Neuronal stem cell (in vitro differentiated cells): ENCODE results near the gene PTGES3L.

ENCODE experiments used
- DNase-seq: peaks from one replicate; pipeline ENCODE4 v3.0.0-alpha.2; 2013; ENCODE audit warnings: low spot score
- H2AFZ ChIP-seq: one replicate; pipeline ENCODE4 v1.6.1; 2013; ENCODE audit warnings: mild to moderate bottlenecking, low read length, inconsistent platforms
- H2AK5ac ChIP-seq: 2 replicates; pipeline ENCODE4 v1.6.1; 2013; ENCODE audit warnings: low read depth, mild to moderate bottlenecking, inconsistent platforms, low read length, moderate library complexity, mixed read lengths
- H2BK120ac ChIP-seq: 2 replicates; pipeline ENCODE4 v1.6.1; 2013; ENCODE audit warnings: low read depth, mild to moderate bottlenecking, inconsistent platforms, low read length, moderate library complexity, mixed read lengths
- H2BK12ac ChIP-seq: one replicate; pipeline ENCODE4 v1.6.1; 2013; ENCODE audit warnings: low read length, inconsistent platforms
- H2BK15ac ChIP-seq: 2 replicates; pipeline ENCODE4 v1.6.1; 2013; ENCODE audit warnings: mild to moderate bottlenecking, low read length, inconsistent platforms, mixed read lengths
- H2BK5ac ChIP-seq: one replicate; pipeline ENCODE4 v1.6.1; 2013; ENCODE audit warnings: inconsistent platforms, mild to moderate bottlenecking, low read length, moderate library complexity
- H3K14ac ChIP-seq: one replicate; pipeline ENCODE4 v1.6.1; 2013; ENCODE audit warnings: low read length, inconsistent platforms
- H3K18ac ChIP-seq: 2 replicates; pipeline ENCODE4 v1.6.1; 2013; ENCODE audit warnings: low read length, inconsistent platforms
- H3K23ac ChIP-seq: 2 replicates; pipeline ENCODE4 v1.6.1; 2013; ENCODE audit warnings: low read depth, mild to moderate bottlenecking, mixed read lengths, low read length, inconsistent platforms; ENCODE audit not compliant: poor library complexity
- H3K27ac ChIP-seq: replicated peaks from 3 replicates; pipeline ENCODE4 v1.5.1; 2013; ENCODE audit warnings: low read length, inconsistent platforms
- H3K27me3 ChIP-seq, 3 experiments: 2 replicates each; pipeline ENCODE4 v1.6.1; 2013; ENCODE audit warnings: low read length in 3 of 3, mild to moderate bottlenecking in 2 of 3, inconsistent platforms in 1 of 3, low read depth in 1 of 3, mixed read lengths in 1 of 3, moderate library complexity in 1 of 3; ENCODE audit not compliant: control insufficient read depth in 3 of 3, insufficient read depth in 3 of 3
- H3K36me3 ChIP-seq, 2 donors: replicated peaks in 1 of 2; 2 replicates each; pipeline ENCODE4 v1.6.1; 2013; ENCODE audit warnings: low read length in 2 of 2; ENCODE audit not compliant: control insufficient read depth in 2 of 2, insufficient read depth in 2 of 2
- H3K4ac ChIP-seq: 2 replicates; pipeline ENCODE4 v1.6.1; 2013; ENCODE audit warnings: inconsistent platforms, mild to moderate bottlenecking, low read length, moderate library complexity
- H3K4me1 ChIP-seq, 2 donors: 1 replicate in 1 of 2; 2 replicates in 1 of 2; pipeline ENCODE4 v1.6.1; 2013; ENCODE audit warnings: low read length in 2 of 2, low read depth in 1 of 2; ENCODE audit not compliant: control insufficient read depth in 2 of 2, insufficient read depth in 1 of 2
- H3K4me2 ChIP-seq: one replicate; pipeline ENCODE4 v1.6.1; 2013; ENCODE audit warnings: mild to moderate bottlenecking, low read length, inconsistent platforms; ENCODE audit not compliant: insufficient read depth, poor library complexity, severe bottlenecking
- H3K4me3 ChIP-seq, 2 donors: 2 replicates each; pipeline ENCODE4 v1.5.1; 2013; ENCODE audit warnings: low read length in 2 of 2, mild to moderate bottlenecking in 2 of 2, inconsistent platforms in 1 of 2, moderate library complexity in 1 of 2
- H3K79me1 ChIP-seq: one replicate; pipeline ENCODE4 v1.6.1; 2013; ENCODE audit warnings: low read depth, mild to moderate bottlenecking, inconsistent platforms, low read length, moderate library complexity
- H3K9ac ChIP-seq: one replicate; pipeline ENCODE4 v1.6.1; 2013; ENCODE audit warnings: mild to moderate bottlenecking, low read depth, low read length, inconsistent platforms; ENCODE audit not compliant: poor library complexity
- H3K9me3 ChIP-seq, 2 donors: replicated peaks in 1 of 2; 2 replicates each; pipeline versions ENCODE3 to v1.6.1; 2013; ENCODE audit warnings: low read length in 2 of 2, mild to moderate bottlenecking in 2 of 2, inconsistent platforms in 1 of 2, low read depth in 1 of 2, mixed read lengths in 1 of 2, moderate library complexity in 1 of 2; ENCODE audit not compliant: control insufficient read depth in 2 of 2, insufficient read depth in 1 of 2
- H4K8ac ChIP-seq: one replicate; pipeline ENCODE4 v1.6.1; 2013; ENCODE audit warnings: low read depth, mild to moderate bottlenecking, inconsistent platforms, low read length, moderate library complexity
- H4K91ac ChIP-seq: one replicate; pipeline ENCODE4 v1.6.1; 2013; ENCODE audit warnings: low read length, low read depth, mild to moderate bottlenecking, inconsistent platforms; ENCODE audit not compliant: poor library complexity
- WGBS, 2 donors: extraction: QIAGEN DNeasy Blood & Tissue Kit; methylation state at CpG; one replicate each; pipeline ENCODE4 v1.1.7; 2013; ENCODE audit warnings: missing lambda C conversion rate in 2 of 2, mixed read lengths in 1 of 2; ENCODE audit not compliant: insufficient read length in 2 of 2, insufficient replicate concordance in 1 of 2; ENCODE audit errors: extremely low coverage in 2 of 2; 5-methylcytosine and 5-hydroxymethylcytosine counted together

PTGES3L gene

GRCh38 chr17:43013296-43013695 lies 33.4 kb upstream of the PTGES3L start:
- Histone ChIP-seq H3K18ac (peak overlapping the region; percentile 13), H2AFZ (no peak overlapping the region), H4K8ac (no peak overlapping the region), H3K4me1 (peaks cover 12 to 26% of the 10 kb centered on the region in 2 donors), H3K23ac (no peak overlapping the region), H3K4me2 (no peak overlapping the region), H4K91ac (no peak overlapping the region), H3K4ac (no peak overlapping the region), H3K27me3 (no peaks in the 10 kb centered on the region), H3K9ac (peak overlapping the region; percentile 37), H2BK12ac (no peak overlapping the region), H2BK5ac (no peak overlapping the region), H3K4me3 (no peak overlapping the region), H3K36me3 (peaks cover 12 to 21% of the 10 kb centered on the region in 2 donors), H3K14ac (no peak overlapping the region), H3K79me1 (peaks cover 5% of the 10 kb centered on the region), H2BK120ac (no peak overlapping the region), H3K9me3 (no peaks in the 10 kb centered on the region), H2AK5ac (no peak overlapping the region), H2BK15ac (no peak overlapping the region), H3K27ac (no peak overlapping the region)
- DNase-seq = no peak
- WGBS, 2 donors = no CpG with 5 or more reads among the region's 8 CpGs

GRCh38 chr17:43011728-43012472 lies 32.0 kb upstream of the PTGES3L start:
- no CpG with 5 or more reads among the region's 15 CpGs for WGBS, 2 donors
- Histone ChIP-seq H3K14ac (no peak overlapping the region), H3K4me3 (no peak overlapping the region), H3K9ac (no peak overlapping the region), H2BK15ac (no peak overlapping the region), H3K18ac (no peak overlapping the region), H3K27me3 (no peaks in the 10 kb centered on the region), H2AFZ (no peak overlapping the region), H3K4ac (no peak overlapping the region), H3K79me1 (peaks cover 2% of the 10 kb centered on the region), H3K4me1 (peaks cover 8 to 20% of the 10 kb centered on the region in 2 donors), H3K27ac (no peak overlapping the region), H4K91ac (no peak overlapping the region), H3K4me2 (no peak overlapping the region), H2BK5ac (no peak overlapping the region), H2BK120ac (peak overlapping the region; percentile 61), H3K36me3 (peaks cover 12 to 18% of the 10 kb centered on the region in 2 donors), H3K9me3 (no peaks in the 10 kb centered on the region), H4K8ac (no peak overlapping the region), H2BK12ac (no peak overlapping the region), H2AK5ac (no peak overlapping the region), H3K23ac (no peak overlapping the region)
- no peak for DNase-seq

DNA sequence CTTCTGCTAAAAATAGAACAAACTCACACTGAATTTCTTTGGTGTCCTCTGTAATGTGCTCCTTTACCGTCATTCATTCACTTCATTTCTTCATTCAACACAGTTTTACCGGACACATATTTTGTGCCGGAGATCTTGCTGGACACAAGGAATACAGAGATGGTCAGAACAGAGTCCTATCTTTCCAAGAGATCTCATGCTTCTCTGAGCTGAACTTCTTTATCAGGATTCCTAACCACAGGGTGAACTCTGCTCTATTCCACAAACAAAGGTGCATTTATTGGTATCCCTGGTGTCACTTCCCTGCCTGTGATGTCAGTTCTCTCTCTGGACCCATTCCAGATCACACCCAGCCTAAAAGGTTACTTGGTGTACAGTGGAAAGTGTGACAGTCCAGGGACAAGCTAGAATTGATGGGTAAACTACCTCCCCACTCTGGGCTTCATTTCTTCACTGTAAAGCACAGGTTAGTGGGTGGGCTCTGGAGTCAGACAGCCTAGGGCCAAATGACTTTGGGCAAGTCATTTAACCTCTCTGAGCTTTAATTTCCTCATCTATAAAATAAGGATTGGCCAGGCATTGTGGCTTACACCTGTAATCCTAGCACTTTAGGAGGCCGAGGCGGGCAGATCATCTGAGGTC lies 30.9 kb upstream of the PTGES3L start:
- peaks cover 2% of the 10 kb centered on the region for H3K79me1 ChIP-seq
- no peak overlapping the region for H3K9ac ChIP-seq
- no peak overlapping the region for H2BK120ac ChIP-seq
- H3K27ac ChIP-seq = no peak overlapping the region
- no peak overlapping the region for H3K14ac ChIP-seq
- no peak overlapping the region for H2AK5ac ChIP-seq
- H4K91ac ChIP-seq = no peak overlapping the region
- H3K36me3 ChIP-seq = peaks cover 4 to 11% of the 10 kb centered on the region in 2 donors
- no peak overlapping the region for H2BK5ac ChIP-seq
- no peak overlapping the region for H3K4ac ChIP-seq
- H3K23ac ChIP-seq = no peak overlapping the region
- no peak overlapping the region for H2BK15ac ChIP-seq
- no peaks in the 10 kb centered on the region for H3K27me3 ChIP-seq
- no peak overlapping the region for H2AFZ ChIP-seq
- WGBS, 2 donors = no CpG with 5 or more reads among the region's 5 CpGs
- H3K18ac ChIP-seq = no peak overlapping the region
- H3K4me1 ChIP-seq = peaks cover 11 to 12% of the 10 kb centered on the region in 2 donors
- no peak for DNase-seq
- H2BK12ac ChIP-seq = no peak overlapping the region
- H3K4me3 ChIP-seq = no peak overlapping the region
- no peak overlapping the region for H4K8ac ChIP-seq
- H3K4me2 ChIP-seq = no peak overlapping the region
- no peaks in the 10 kb centered on the region for H3K9me3 ChIP-seq
